Activated naive CD8-positive, alpha-beta T cell treated with anti-CD3 and anti-CD28 coated beads, Interleukin-2, amount 50 U/mL, for 24 hours (primary cell): ENCODE measurements around the gene MYO9A.
"Not testable (repeated sequence)": the region's sequence is repeated elsewhere in the genome, so short reads cannot be mapped to it uniquely, and the experiment has no call there.

Experiments used
- ATAC-seq: fragments of 150-1000 bp; cut with Tn5 transposase; one replicate; pipeline ENCODE4 v1.10.0; 2021
- DNase-seq: peaks from one replicate; pipeline ENCODE4 v3.0.0; 2021
- H3K27ac Mint-ChIP-seq: one replicate; pipeline ENCODE4 v1.8.0; 2021; ENCODE audit warnings: mild to moderate bottlenecking, mixed read lengths
- H3K27me3 Mint-ChIP-seq: one replicate; pipeline ENCODE4 v1.8.0; 2021; ENCODE audit warnings: mixed read lengths
- H3K36me3 Mint-ChIP-seq: one replicate; pipeline ENCODE4 v1.8.0; 2021; ENCODE audit warnings: low read depth, mixed read lengths
- H3K4me1 Mint-ChIP-seq: one replicate; pipeline ENCODE4 v1.8.0; 2021; ENCODE audit warnings: mixed read lengths
- H3K4me3 Mint-ChIP-seq: one replicate; pipeline ENCODE4 v1.8.0; 2021; ENCODE audit warnings: mild to moderate bottlenecking, moderate library complexity, mixed read lengths
- H3K9me3 Mint-ChIP-seq: one replicate; pipeline ENCODE4 v1.8.0; 2021; ENCODE audit warnings: mixed read lengths

MYO9A gene

GRCh38 chr15:72124218-72124617 lies 6.3 kb upstream of the MYO9A start:
- Mint-ChIP-seq H3K9me3 (no peaks in the 10 kb centered on the region), H3K4me3 (no peak overlapping the region), H3K27ac (no peak overlapping the region), H3K4me1 (peaks cover 3% of the 10 kb centered on the region), H3K36me3 (no peaks in the 10 kb centered on the region), H3K27me3 (no peaks in the 10 kb centered on the region)
- DNase-seq (no peak), ATAC-seq (no peak)

DNA sequence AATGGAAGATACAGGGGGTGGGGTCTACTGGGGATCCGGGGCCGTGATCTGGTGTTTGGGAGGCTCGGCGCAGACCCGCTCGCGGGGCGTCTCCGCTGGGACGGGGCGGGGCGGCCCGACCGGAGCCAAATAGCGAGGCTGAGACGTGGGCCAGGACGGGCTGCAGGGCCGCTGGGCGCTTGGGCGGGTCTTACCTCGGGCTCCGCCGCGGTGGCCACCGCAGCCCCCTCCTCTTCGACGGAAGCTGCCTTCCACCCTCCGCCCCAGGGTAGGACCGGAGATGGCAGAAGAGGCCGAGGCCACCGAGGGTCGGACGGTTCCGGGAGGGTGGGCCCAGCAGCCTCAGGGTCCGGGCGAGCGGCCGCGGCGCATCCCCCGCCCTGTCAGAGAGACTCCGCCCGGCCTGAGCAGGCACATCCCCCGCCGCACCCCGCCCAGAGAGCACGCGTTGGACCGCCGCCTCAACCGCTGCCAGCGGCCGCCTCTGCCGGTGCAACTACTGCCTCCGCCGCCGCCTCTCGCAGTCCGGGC lies 399 bp downstream of the MYO9A start:
- Mint-ChIP-seq H3K27ac (peak overlapping the region; percentile 97), H3K4me3 (peak overlapping the region; percentile 90), H3K27me3 (no peaks in the 10 kb centered on the region), H3K36me3 (no peaks in the 10 kb centered on the region), H3K9me3 (no peaks in the 10 kb centered on the region), H3K4me1 (peaks cover 28% of the 10 kb centered on the region)
- ATAC-seq = peak; percentile 78
- DNase-seq = peak; percentile 73

- ATAC-seq = peak; percentile 1
- Mint-ChIP-seq H3K4me1 (peaks cover 28% of the 10 kb centered on the region), H3K27ac (peak overlapping the region; percentile 34), H3K36me3 (no peaks in the 10 kb centered on the region), H3K9me3 (no peaks in the 10 kb centered on the region), H3K4me3 (peak overlapping the region; percentile 90), H3K27me3 (no peaks in the 10 kb centered on the region)
- DNase-seq = no peak
Observed at GRCh38 chr15:72116731-72117485, 1.0 kb downstream of the MYO9A start.

GRCh38 chr15:72113347-72114031 lies 4.5 kb downstream of the MYO9A start:
- DNase-seq (no peak), ATAC-seq (no peak)
- H3K4me1 Mint-ChIP-seq = peaks cover 18% of the 10 kb centered on the region
- no peak overlapping the region for H3K27ac Mint-ChIP-seq
- no peaks in the 10 kb centered on the region for H3K27me3 Mint-ChIP-seq
- H3K9me3 Mint-ChIP-seq = no peaks in the 10 kb centered on the region
- no peak overlapping the region for H3K4me3 Mint-ChIP-seq
- H3K36me3 Mint-ChIP-seq = no peaks in the 10 kb centered on the region

DNA sequence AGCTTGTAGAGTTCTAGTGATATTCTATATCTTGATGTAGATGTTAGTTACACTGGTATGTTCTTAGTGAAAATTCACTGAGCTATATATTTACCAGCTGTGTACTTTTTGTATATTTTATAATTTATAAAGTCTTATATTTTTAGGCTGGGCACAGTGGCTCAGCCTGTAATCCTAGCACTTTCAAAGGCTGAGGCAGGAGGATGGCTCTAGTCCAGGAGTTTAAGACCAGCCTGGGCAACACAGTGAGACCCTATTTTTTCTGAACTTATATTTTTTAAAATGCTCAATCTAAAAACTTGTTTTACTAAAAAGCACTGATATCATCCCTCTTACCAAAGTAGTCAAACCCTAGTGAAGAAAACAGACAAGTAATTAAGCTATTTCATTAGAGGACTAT lies 5.1 kb downstream of the MYO9A start:
- DNase-seq = no peak
- H3K9me3 Mint-ChIP-seq = no peaks in the 10 kb centered on the region
- H3K27me3 Mint-ChIP-seq = no peaks in the 10 kb centered on the region
- H3K36me3 Mint-ChIP-seq = no peaks in the 10 kb centered on the region
- no peak for ATAC-seq
- H3K4me1 Mint-ChIP-seq = peaks cover 18% of the 10 kb centered on the region
- H3K27ac Mint-ChIP-seq = no peak overlapping the region
- no peak overlapping the region for H3K4me3 Mint-ChIP-seq

DNA sequence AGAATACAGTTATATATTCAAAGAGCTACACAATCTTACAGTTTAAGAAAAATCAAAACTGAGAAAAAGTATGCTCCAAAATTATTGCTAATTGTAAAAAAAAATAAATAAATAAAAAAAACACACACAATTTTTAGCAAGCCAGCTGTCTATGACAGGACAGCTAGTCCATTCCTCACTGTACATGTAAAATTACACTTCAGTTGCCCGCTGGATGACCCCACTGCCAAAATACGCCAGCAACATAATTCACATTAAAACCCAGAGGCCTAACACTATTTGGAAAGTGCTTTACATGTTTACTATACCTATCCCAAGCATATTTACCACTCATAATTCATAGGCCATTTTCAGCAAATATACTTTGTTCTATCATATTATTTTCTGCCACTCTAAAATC lies 5.8 kb downstream of the MYO9A start:
- Mint-ChIP-seq H3K36me3 (no peaks in the 10 kb centered on the region), H3K27me3 (no peaks in the 10 kb centered on the region), H3K4me1 (peaks cover 18% of the 10 kb centered on the region), H3K4me3 (no peak overlapping the region), H3K27ac (no peak overlapping the region), H3K9me3 (no peaks in the 10 kb centered on the region)
- DNase-seq (no peak), ATAC-seq (no peak)

- no peaks in the 10 kb centered on the region for H3K27me3 Mint-ChIP-seq
- DNase-seq (no peak), ATAC-seq (no peak)
- no peaks in the 10 kb centered on the region for H3K9me3 Mint-ChIP-seq
- H3K4me3 Mint-ChIP-seq = no peak overlapping the region
- no peak overlapping the region for H3K27ac Mint-ChIP-seq
- H3K36me3 Mint-ChIP-seq = no peaks in the 10 kb centered on the region
- peaks cover 3% of the 10 kb centered on the region for H3K4me1 Mint-ChIP-seq
Observed at GRCh38 chr15:72110355-72110754, 7.6 kb downstream of the MYO9A start.

DNA sequence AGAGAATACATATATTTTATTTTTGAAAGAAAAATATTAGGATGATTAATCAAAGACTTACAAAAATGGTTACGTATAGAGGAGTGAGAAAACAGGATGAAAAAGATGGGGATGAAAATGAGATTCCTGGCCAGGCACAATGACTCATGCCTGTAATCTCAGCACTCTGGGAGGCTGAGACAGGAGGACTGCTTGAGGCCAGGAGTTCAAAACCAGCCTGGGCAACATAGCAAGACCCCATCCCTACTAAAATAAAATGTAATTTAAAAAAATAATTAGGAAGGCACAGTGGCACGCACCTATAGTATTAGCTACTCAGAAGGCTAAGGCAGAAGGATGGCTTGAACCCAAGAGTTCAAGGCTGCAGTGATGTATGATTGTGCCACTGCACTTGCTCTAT lies 11.9 kb downstream of the MYO9A start:
- ATAC-seq = no peak
- Mint-ChIP-seq H3K27ac (no peak overlapping the region), H3K36me3 (no peaks in the 10 kb centered on the region)

DNA sequence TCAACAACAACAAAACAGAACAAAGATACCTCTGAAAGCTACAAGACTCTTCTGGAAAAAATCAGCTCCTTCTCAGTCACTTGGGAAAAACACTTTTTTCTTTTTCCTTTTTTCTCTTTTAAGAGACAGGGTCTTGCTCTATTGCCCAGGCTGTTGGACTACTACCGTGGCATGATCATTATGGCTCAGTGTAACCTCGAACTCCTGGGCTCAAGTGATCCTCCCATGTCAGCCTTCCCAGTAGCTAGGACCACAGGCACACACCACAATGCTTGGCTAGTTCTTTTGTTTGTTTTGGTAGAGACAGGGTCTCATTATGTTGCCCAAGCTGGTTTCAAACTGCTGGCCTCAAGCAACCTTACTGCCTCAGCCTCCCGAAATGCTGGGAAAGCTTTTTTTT lies 12.8 kb downstream of the MYO9A start:
- no peak overlapping the region for H3K4me3 Mint-ChIP-seq
- no peaks in the 10 kb centered on the region for H3K27me3 Mint-ChIP-seq
- H3K27ac Mint-ChIP-seq = no peak overlapping the region
- H3K36me3 Mint-ChIP-seq = no peaks in the 10 kb centered on the region
- ATAC-seq (no peak), DNase-seq (no peak)
- no peaks in the 10 kb centered on the region for H3K4me1 Mint-ChIP-seq
- H3K9me3 Mint-ChIP-seq = no peaks in the 10 kb centered on the region

More for the DNA sequence above, 11.9 kb downstream of the MYO9A start:
- DNase-seq = no peak
- Mint-ChIP-seq H3K27me3 (no peaks in the 10 kb centered on the region), H3K4me1 (no peaks in the 10 kb centered on the region), H3K4me3 (no peak overlapping the region), H3K9me3 (no peaks in the 10 kb centered on the region)

GRCh38 chr15:72100551-72100950 lies 17.4 kb downstream of the MYO9A start:
- H3K9me3 Mint-ChIP-seq, H3K27me3 Mint-ChIP-seq, DNase-seq, H3K4me1 Mint-ChIP-seq, ATAC-seq, H3K4me3 Mint-ChIP-seq, H3K36me3 Mint-ChIP-seq, H3K27ac Mint-ChIP-seq: not testable (repeated sequence)

- Mint-ChIP-seq H3K27ac (no peak overlapping the region), H3K36me3 (peaks cover 5% of the 10 kb centered on the region), H3K4me1 (no peaks in the 10 kb centered on the region), H3K27me3 (no peaks in the 10 kb centered on the region), H3K9me3 (no peaks in the 10 kb centered on the region), H3K4me3 (no peak overlapping the region)
- DNase-seq (no peak), ATAC-seq (no peak)
Observed at GRCh38 chr15:72099155-72099554, 18.8 kb downstream of the MYO9A start.

- no peaks in the 10 kb centered on the region for H3K4me1 Mint-ChIP-seq
- H3K36me3 Mint-ChIP-seq = peaks cover 5% of the 10 kb centered on the region
- H3K9me3 Mint-ChIP-seq = no peaks in the 10 kb centered on the region
- DNase-seq = no peak
- H3K4me3 Mint-ChIP-seq = no peak overlapping the region
- H3K27me3 Mint-ChIP-seq = no peaks in the 10 kb centered on the region
- H3K27ac Mint-ChIP-seq = no peak overlapping the region
- no peak for ATAC-seq
Observed at GRCh38 chr15:72098040-72098439, 19.9 kb downstream of the MYO9A start.

GRCh38 chr15:72096796-72097195 lies 21.2 kb downstream of the MYO9A start:
- Mint-ChIP-seq H3K4me1 (no peaks in the 10 kb centered on the region), H3K27ac (no peak overlapping the region), H3K27me3 (no peaks in the 10 kb centered on the region), H3K9me3 (no peaks in the 10 kb centered on the region), H3K4me3 (no peak overlapping the region), H3K36me3 (peaks cover 5% of the 10 kb centered on the region)
- no peak for ATAC-seq
- DNase-seq = no peak

- Mint-ChIP-seq H3K27me3 (no peaks in the 10 kb centered on the region), H3K4me3 (no peak overlapping the region), H3K27ac (no peak overlapping the region), H3K4me1 (no peaks in the 10 kb centered on the region), H3K36me3 (peaks cover 12% of the 10 kb centered on the region), H3K9me3 (no peaks in the 10 kb centered on the region)
- ATAC-seq (no peak), DNase-seq (no peak)
Observed at GRCh38 chr15:72092691-72093090, 25.3 kb downstream of the MYO9A start.

DNA sequence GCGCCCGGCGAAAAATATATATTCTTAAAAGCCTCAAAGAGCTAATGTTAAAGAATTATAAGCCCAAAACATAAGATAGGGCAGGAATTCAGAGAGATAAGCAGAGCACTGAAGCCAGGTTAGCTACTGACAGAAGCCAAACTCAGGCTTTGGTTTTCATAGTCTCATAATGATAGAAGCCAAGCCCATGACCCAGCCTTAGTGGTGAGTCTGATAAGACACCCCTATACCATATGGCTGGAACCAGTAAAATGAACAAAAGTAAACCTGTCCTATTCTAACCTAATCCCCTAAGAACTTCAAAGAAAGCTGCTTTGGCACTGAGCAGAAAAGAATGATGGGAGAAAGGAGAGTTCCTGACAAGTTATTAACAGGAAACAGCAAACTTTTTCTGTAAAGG lies 25.9 kb downstream of the MYO9A start:
- H3K36me3 Mint-ChIP-seq = peaks cover 13% of the 10 kb centered on the region
- H3K9me3 Mint-ChIP-seq = no peaks in the 10 kb centered on the region
- ATAC-seq = no peak
- no peak overlapping the region for H3K27ac Mint-ChIP-seq
- DNase-seq = no peak
- H3K4me3 Mint-ChIP-seq = no peak overlapping the region
- no peaks in the 10 kb centered on the region for H3K4me1 Mint-ChIP-seq
- H3K27me3 Mint-ChIP-seq = no peaks in the 10 kb centered on the region
